Choroid plexus epithelial cell (primary cell): Measurements from ENCODE around the gene MVK.

Experiments
- DNase-seq: peaks from one replicate; pipeline ENCODE4 v3.0.0-alpha.2; 2010; ENCODE audit warnings: low read depth
- H3K4me3 ChIP-seq: 2 replicates; pipeline ENCODE4 v1.5.1; 2011; ENCODE audit warnings: low read depth, mild to moderate bottlenecking, control low read depth, low read length, moderate library complexity
- TF ChIP-seq, protein P1 (sequence below): conservative IDR thresholded peaks from 2 replicates; pipeline ENCODE4 v1.5.1; 2011; ENCODE audit warnings: low read depth, mild to moderate bottlenecking, control low read depth, inconsistent platforms, low read length, moderate library complexity

MVK gene

DNA sequence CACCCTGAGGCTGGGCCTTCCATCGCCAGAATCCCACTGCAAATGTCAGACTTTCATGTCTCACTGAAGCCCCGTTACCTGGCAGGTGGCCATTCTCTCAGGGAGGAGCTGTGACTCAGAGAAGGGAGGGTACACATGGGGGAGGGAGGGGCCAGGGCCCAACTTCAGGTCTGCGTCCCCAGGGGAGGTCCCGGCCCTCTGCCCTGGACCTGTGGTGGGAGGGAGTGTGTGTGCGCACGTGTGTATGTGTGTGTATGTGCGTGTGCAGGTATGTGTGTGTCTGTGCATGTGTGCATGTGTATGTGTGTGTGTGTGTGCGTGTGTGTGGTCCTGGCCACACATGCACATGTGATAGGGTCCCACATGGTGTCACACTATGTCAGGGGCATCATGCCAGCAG lies 50.9 kb downstream of the MVK start:
- DNase-seq = no peak
- no peak overlapping the region for H3K4me3 ChIP-seq
- TF ChIP-seq, protein P1, sequence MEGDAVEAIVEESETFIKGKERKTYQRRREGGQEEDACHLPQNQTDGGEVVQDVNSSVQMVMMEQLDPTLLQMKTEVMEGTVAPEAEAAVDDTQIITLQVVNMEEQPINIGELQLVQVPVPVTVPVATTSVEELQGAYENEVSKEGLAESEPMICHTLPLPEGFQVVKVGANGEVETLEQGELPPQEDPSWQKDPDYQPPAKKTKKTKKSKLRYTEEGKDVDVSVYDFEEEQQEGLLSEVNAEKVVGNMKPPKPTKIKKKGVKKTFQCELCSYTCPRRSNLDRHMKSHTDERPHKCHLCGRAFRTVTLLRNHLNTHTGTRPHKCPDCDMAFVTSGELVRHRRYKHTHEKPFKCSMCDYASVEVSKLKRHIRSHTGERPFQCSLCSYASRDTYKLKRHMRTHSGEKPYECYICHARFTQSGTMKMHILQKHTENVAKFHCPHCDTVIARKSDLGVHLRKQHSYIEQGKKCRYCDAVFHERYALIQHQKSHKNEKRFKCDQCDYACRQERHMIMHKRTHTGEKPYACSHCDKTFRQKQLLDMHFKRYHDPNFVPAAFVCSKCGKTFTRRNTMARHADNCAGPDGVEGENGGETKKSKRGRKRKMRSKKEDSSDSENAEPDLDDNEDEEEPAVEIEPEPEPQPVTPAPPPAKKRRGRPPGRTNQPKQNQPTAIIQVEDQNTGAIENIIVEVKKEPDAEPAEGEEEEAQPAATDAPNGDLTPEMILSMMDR = no peak

DNA sequence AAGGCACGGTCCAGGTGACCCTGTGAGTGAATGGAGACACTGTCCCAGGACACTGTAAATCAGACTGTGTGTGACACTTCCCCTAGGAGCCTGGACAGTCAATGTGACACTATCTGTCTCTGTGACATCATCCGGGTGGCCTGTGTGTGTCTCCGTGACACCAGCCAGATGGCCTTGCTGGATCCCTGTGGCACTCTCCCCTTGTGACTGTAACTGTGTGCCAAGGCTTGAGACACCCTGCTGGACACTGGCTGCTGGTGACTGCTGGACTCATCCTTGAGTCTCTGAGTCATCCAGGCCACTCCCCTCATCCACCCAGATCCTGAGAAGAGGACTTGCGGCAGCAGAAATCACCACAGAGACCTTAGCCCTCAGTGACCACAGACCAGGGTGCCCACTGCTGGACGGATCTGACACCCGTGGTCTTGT lies 51.6 kb downstream of the MVK start:
- DNase-seq = peak; percentile 44
- no peak overlapping the region for H3K4me3 ChIP-seq
- TF ChIP-seq, protein P1 = peak; percentile 25

DNA sequence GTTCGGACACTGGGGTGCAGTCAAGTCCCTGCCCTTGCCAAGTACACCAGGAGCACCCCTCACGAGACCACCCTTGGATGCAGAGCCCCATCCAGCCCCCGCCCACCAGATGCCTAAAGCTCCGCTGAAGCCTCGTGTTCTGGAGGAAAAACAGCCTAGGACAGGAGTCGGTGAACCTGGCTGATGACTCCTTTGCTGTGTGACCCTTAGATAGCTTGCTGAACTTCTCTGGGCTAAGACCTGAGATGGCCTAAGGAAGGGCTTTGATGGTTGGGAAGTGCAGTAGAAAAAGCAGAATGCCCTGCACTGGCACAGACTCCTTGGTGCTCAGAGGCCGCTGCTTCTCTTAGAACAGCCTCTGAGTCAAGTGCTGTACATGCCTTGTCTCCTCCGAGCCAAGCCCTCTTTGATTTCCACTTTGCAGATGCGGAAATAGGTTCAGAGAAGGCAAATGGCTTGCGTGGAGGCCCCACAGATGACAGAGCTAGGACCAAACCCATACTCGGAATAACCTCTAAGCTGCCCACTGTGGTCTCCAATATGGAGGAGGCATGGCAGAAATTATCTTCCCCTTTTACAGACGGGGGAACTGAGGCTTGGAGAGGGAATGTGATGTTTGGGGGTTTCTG lies 52.3 kb downstream of the MVK start:
- no peak for DNase-seq
- TF ChIP-seq, protein P1 = no peak
- no peak overlapping the region for H3K4me3 ChIP-seq

DNA sequence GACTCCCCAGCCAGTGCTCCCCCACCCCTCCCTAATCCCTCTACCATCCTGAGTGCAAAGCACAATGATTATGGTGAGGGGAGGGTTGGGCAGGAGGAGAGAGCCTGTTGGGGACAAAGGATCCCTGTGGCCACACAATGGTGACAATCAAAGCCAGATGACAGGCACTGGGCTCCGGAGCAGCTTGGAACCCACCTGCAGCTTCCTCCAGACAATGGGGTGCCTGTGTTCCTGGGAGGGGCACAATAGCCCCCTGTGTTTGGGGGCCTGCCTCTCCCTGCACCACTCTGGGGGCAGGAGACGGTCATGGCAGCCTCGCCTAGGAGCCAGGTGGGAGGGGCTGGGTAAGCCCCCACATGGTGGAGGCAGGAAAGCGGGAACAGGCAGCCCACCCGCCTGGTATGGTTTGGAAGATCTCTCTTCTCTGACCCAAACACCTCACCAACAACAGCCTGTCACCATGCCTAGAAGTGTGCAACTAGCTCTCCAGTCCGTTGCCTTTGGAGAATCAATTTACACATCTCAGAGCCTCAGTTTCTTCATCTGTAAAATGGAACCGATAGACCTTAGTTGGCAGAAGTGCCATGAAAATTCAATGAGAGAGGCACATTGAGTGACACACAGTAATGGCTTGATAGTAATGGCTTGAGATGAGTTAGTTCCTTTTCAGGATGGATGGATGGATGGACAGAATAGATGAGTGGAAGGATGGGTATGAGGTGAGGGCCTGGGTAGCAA lies 53.0 kb downstream of the MVK start:
- DNase-seq = no peak
- TF ChIP-seq, protein P1 = no peak
- no peak overlapping the region for H3K4me3 ChIP-seq

DNA sequence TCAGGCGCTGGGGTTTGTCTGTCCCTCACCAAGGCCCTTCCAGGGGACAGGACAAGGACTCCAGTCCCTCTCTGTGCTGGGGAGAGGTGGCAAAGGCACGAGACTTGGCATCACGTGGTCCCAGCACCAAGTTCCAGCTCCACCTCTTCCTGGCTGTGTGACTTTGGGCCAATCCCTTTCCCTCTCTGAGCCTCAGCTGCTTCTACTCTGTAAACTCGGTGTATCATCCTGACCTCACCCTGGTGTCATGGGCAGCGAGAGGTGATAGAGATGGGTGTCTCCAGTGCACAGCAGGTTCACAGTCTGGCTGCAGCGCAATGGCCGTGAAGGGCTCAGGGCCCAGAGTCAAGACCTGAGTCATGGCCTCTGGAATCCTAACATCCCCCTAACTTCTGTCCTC lies 54.0 kb downstream of the MVK start:
- no peak for DNase-seq
- no peak overlapping the region for H3K4me3 ChIP-seq
- TF ChIP-seq, protein P1 = no peak

DNA sequence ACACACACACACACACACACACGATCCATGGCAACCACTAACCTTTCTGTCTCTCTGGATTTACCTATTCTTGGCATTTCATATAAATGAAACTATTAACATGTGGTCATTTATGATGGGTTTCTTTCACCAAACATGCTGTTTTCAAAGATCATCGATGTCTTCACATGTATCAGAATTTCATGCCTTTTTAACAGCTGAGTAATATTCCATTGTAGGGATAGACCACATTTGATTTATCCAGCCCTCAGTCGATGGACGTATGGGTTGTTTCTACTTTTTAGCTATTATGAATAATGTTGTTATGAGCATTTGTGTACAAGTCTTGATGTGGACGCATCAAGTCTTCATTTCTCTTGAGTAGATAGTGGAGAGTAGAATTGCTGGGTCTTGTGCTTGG lies 56.5 kb downstream of the MVK start:
- no peak overlapping the region for H3K4me3 ChIP-seq
- TF ChIP-seq, protein P1 = no peak
- DNase-seq = no peak

DNA sequence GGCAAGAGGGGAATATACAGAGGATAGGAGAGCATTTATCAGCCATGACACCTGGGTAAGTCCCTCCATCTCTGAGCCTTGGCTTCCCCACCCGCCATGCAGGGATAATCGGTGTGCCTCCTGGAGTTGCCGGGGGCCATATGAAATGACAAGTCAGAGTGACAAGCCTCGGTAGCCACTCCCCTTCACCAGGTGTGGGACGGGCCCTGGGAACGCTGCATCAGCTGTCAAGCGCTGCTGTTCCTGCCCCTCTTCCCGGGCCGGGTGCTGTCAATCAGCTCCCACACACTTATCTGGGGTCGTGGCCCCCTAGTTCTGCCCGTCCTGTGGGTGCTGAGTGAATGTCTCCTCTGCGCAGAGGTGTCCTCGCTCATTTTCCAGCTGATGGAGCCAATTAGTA lies 57.2 kb downstream of the MVK start:
- TF ChIP-seq, protein P1 = no peak
- H3K4me3 ChIP-seq = no peak overlapping the region
- DNase-seq = no peak
